ENCODE results near the gene EFHB.
"Not testable (repeated sequence)": the region's sequence is repeated elsewhere in the genome, so short reads cannot be mapped to it uniquely, and the experiment has no call there.

The EFHB gene

GRCh38 chr3:19855318-19855717, 78.7 kb downstream of the EFHB start:
- not testable (repeated sequence) for DNase-seq (ENCODE audit: extremely low read depth in 1 of 2, low read depth in 1 of 2)

GRCh38 chr3:19846609-19847008, 87.4 kb downstream of the EFHB start:
- not testable (repeated sequence) for DNase-seq (ENCODE audit: extremely low read depth in 1 of 2, low read depth in 1 of 2)

All from activated CD8-positive, alpha-beta memory T cell treated with anti-CD3 and anti-CD28 coated beads for 1 hour (primary cell).